Colonic mucosa (tissue), 4 donors: ENCODE data around the gene PRKCA. TPM values are rescaled to one million over a fixed set of nuclear protein-coding genes. Genes with fewer than 3 reads are reported as not detected.
"Not testable (repeated sequence)": the region's sequence is repeated elsewhere in the genome, so short reads cannot be mapped to it uniquely, and the experiment has no call there.

Experiments used
- DNase-seq: peaks from one replicate; pipeline ENCODE4 v3.0.0-alpha.2; 2020
- H3K27ac ChIP-seq: fragments of 200-600 bp; one replicate; pipeline ENCODE4 v1.8.0; 2021
- H3K27me3 ChIP-seq: fragments of 200-600 bp; one replicate; pipeline ENCODE4 v1.8.0; 2021
- H3K36me3 ChIP-seq: fragments of 200-600 bp; one replicate; pipeline ENCODE4 v1.8.0; 2021
- H3K4me1 ChIP-seq: fragments of 200-600 bp; one replicate; pipeline ENCODE4 v1.8.0; 2021; ENCODE audit warnings: mild to moderate bottlenecking
- H3K4me3 ChIP-seq: fragments of 200-600 bp; one replicate; pipeline ENCODE4 v1.8.0; 2021
- H3K9ac ChIP-seq, 2 donors: one replicate each; pipeline ENCODE4 v1.7.0; 2013; ENCODE audit warnings: control low read depth in 2 of 2, low read depth in 2 of 2, low read length in 2 of 2
- H3K9me3 ChIP-seq: fragments of 200-600 bp; one replicate; pipeline ENCODE4 v1.8.0; 2021
- CTCF ChIP-seq: fragments of 200-600 bp; IDR thresholded peaks from one replicate; pipeline ENCODE4 v1.8.0; 2022; ENCODE audit warnings: antibody characterized with exemption, mild to moderate bottlenecking
- intact Hi-C: fragments of 100-400 bp; cut with DNase I; formaldehyde crosslinking; loops from one replicate; pipeline ENCODE4 v1.14.1; 2022
- total RNA-seq, 2 donors: library from RNA; stranded (reverse); fragmentation: NEBNext Ultra II Directional in 1 of 2; extraction: Animal tissue kit (Norgen Biotek cat#: 25700) in 1 of 2; gene quantifications; one replicate each; pipeline ENCODE4 v1.2.1, GENCODE V29; 2021
- donor health status: healthy.
- donor health status: DM: no; HTN: no; CAD: no.
- donor health status: DM: no; HTN: no; CAD: no.

Gene PRKCA
- total RNA-seq, 2 donors from 2014 or later = 40.0 to 41.8 TPM

- H3K4me1 ChIP-seq = no peaks in the 10 kb centered on the region
- DNase-seq = no peak
- no peak overlapping the region for H3K27ac ChIP-seq
- H3K36me3 ChIP-seq = no peaks in the 10 kb centered on the region
- intact Hi-C loops = no loop called here
- H3K4me3 ChIP-seq = no peak overlapping the region
- H3K27me3 ChIP-seq = no peaks in the 10 kb centered on the region
- H3K9ac ChIP-seq = no peak overlapping the region
- TF ChIP-seq CTCF = no peak
- H3K9me3 ChIP-seq = no peaks in the 10 kb centered on the region
These were observed 10.9 kb downstream of the PRKCA start for GRCh38 chr17:66313325-66313724.

- Histone ChIP-seq H3K27me3 (no peaks in the 10 kb centered on the region), H3K4me3 (no peak overlapping the region), H3K36me3 (no peaks in the 10 kb centered on the region), H3K4me1 (no peaks in the 10 kb centered on the region), H3K9ac (no peak overlapping the region), H3K9me3 (no peaks in the 10 kb centered on the region), H3K27ac (no peak overlapping the region)
- intact Hi-C loops = no loop called here
- no peak for TF ChIP-seq CTCF
- no peak for DNase-seq
These were observed 11.7 kb downstream of the PRKCA start for GRCh38 chr17:66313995-66314659.

GRCh38 chr17:66317629-66318028 lies 15.2 kb downstream of the PRKCA start:
- TF ChIP-seq CTCF = no peak
- no peaks in the 10 kb centered on the region for H3K36me3 ChIP-seq
- no peak overlapping the region for H3K27ac ChIP-seq
- DNase-seq = no peak
- no peak overlapping the region for H3K4me3 ChIP-seq
- no peaks in the 10 kb centered on the region for H3K27me3 ChIP-seq
- H3K9ac ChIP-seq = no peak overlapping the region
- intact Hi-C loops = no loop called here
- H3K9me3 ChIP-seq = no peaks in the 10 kb centered on the region
- no peaks in the 10 kb centered on the region for H3K4me1 ChIP-seq

GRCh38 chr17:66319226-66319625 lies 16.8 kb downstream of the PRKCA start:
- Histone ChIP-seq H3K27ac (no peak overlapping the region), H3K4me1 (no peaks in the 10 kb centered on the region), H3K36me3 (no peaks in the 10 kb centered on the region), H3K27me3 (no peaks in the 10 kb centered on the region), H3K4me3 (no peak overlapping the region), H3K9me3 (no peaks in the 10 kb centered on the region), H3K9ac (no peak overlapping the region)
- intact Hi-C loops = no loop called here
- no peak for TF ChIP-seq CTCF
- no peak for DNase-seq

GRCh38 chr17:66322764-66323163 lies 20.4 kb downstream of the PRKCA start:
- H3K4me3 ChIP-seq = no peak overlapping the region
- H3K36me3 ChIP-seq = no peaks in the 10 kb centered on the region
- H3K27me3 ChIP-seq = no peaks in the 10 kb centered on the region
- no peak for DNase-seq
- H3K9ac ChIP-seq = no peak overlapping the region
- no peak for TF ChIP-seq CTCF
- no peaks in the 10 kb centered on the region for H3K4me1 ChIP-seq
- no peaks in the 10 kb centered on the region for H3K9me3 ChIP-seq
- intact Hi-C loops = no loop called here
- no peak overlapping the region for H3K27ac ChIP-seq

GRCh38 chr17:66324381-66325004 lies 22.1 kb downstream of the PRKCA start:
- H3K4me1 ChIP-seq, H3K9ac ChIP-seq, H3K27ac ChIP-seq, H3K27me3 ChIP-seq, H3K4me3 ChIP-seq, H3K9me3 ChIP-seq, H3K36me3 ChIP-seq, DNase-seq, intact Hi-C loops: not testable (repeated sequence)
